Measurements from ENCODE around the gene MFSD6.

MFSD6 gene

GRCh38 chr2:190514676-190515075, 106.5 kb downstream of the MFSD6 start:
- ChIA-PET POLR2A (no interaction called here), CTCF (interaction anchor here (1.7 kb wide), 1 partner anchor 132 kb away, joined by 7 read pairs; no protein-coding TSS in a partner anchor)
- Histone ChIP-seq H3K36me3 (ENCODE audit: control insufficient read depth in 2 of 2, insufficient read depth in 1 of 2, low read length in 2 of 2) (peaks cover 0 to 12% of the 10 kb centered on the region in 2 experiments; a peak in 2 of 3 replicates), H3K9me3 (ENCODE audit: control insufficient read depth, insufficient read depth, low read depth, low read length) (no peaks in the 10 kb centered on the region), H3K27ac (ENCODE audit: extremely low read depth, low read depth, low read length) (no peak overlapping the region), H3K4me1 (ENCODE audit: control insufficient read depth, insufficient read depth, low read length) (no peaks in the 10 kb centered on the region), H3K4me3 (ENCODE audit: low read depth, low read length) (no peak overlapping the region)
- TF ChIP-seq EGR2 (tag by site-specific recombination; IDR thresholded peaks at IDR 0.05; ENCODE audit: low read depth): no peak
- TF ChIP-seq, protein P1, sequence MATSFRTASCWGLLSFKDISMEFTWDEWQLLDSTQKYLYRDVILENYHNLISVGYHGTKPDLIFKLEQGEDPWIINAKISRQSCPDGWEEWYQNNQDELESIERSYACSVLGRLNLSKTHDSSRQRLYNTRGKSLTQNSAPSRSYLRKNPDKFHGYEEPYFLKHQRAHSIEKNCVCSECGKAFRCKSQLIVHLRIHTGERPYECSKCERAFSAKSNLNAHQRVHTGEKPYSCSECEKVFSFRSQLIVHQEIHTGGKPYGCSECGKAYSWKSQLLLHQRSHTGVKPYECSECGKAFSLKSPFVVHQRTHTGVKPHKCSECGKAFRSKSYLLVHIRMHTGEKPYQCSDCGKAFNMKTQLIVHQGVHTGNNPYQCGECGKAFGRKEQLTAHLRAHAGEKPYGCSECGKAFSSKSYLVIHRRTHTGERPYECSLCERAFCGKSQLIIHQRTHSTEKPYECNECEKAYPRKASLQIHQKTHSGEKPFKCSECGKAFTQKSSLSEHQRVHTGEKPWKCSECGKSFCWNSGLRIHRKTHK (tag by site-specific recombination; IDR thresholded peaks at IDR 0.05): no peak

- Histone ChIP-seq H3K27ac (ENCODE audit: extremely low read depth, low read depth, low read length) (no peak overlapping the region), H3K9me3 (ENCODE audit: control insufficient read depth, insufficient read depth, low read depth, low read length) (no peaks in the 10 kb centered on the region), H3K36me3 (ENCODE audit: control insufficient read depth in 2 of 2, insufficient read depth in 1 of 2, low read length in 2 of 2) (peaks cover 0 to 12% of the 10 kb centered on the region in 2 experiments; a peak in 2 of 3 replicates), H3K4me1 (ENCODE audit: control insufficient read depth, insufficient read depth, low read length) (no peaks in the 10 kb centered on the region), H3K4me3 (ENCODE audit: low read depth, low read length) (no peak overlapping the region)
- ChIA-PET POLR2A (no interaction called here), CTCF (interaction anchor here (0.8 kb wide), 1 partner anchor 70 kb away, joined by 3 read pairs; no protein-coding TSS in a partner anchor)
- no peak for TF ChIP-seq GFI1B (tag by site-specific recombination; IDR thresholded peaks at IDR 0.05)
- TF ChIP-seq ZNF514 (tag by site-specific recombination; IDR thresholded peaks at IDR 0.05): no peak
- no peak for TF ChIP-seq HOXC10 (CRISPR knock-in tag; IDR thresholded peaks at IDR 0.05)
- TF ChIP-seq ZNF394 (tag by site-specific recombination; IDR thresholded peaks at IDR 0.05; ENCODE audit: borderline replicate concordance): no peak
- TF ChIP-seq ZNF391 (tag by site-specific recombination; IDR thresholded peaks at IDR 0.05; ENCODE audit: borderline replicate concordance, low read depth): no peak
Measured at GRCh38 chr2:190515687-190516086, 107.5 kb downstream of the MFSD6 start.

DNA sequence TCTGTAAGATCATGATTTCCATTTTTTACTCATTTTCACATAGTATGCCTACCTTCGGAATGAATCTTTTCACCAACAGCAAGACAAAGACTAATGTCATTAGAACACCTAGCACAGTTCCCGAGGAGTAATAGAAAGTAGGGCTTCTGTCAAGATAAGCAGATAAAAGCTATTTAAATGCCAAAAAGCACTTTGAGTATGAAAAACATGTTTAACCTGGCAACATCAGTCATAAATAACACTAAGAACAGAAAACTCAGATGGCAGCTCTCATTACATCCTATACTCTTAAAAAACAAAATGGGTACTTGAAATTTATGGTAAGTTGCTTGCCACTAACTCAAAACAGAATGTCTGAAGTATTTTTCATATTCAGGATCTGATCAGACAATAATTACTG, 109.3 kb downstream of the MFSD6 start:
- ChIA-PET CTCF (no interaction called here), POLR2A (interaction anchor here (0.6 kb wide), 1 partner anchor 16 kb away, joined by 3 read pairs; no protein-coding TSS in a partner anchor)
- Histone ChIP-seq H3K27ac (ENCODE audit: extremely low read depth, low read depth, low read length) (no peak overlapping the region), H3K9me3 (ENCODE audit: control insufficient read depth, insufficient read depth, low read depth, low read length) (no peaks in the 10 kb centered on the region), H3K4me1 (ENCODE audit: control insufficient read depth, insufficient read depth, low read length) (no peaks in the 10 kb centered on the region), H3K36me3 (ENCODE audit: control insufficient read depth in 2 of 2, insufficient read depth in 1 of 2, low read length in 2 of 2) (peaks cover 0 to 11% of the 10 kb centered on the region in 2 experiments; a peak in 2 of 3 replicates), H3K4me3 (ENCODE audit: low read depth, low read length) (no peak overlapping the region)
- TF ChIP-seq ZNF169 (tag by site-specific recombination; IDR thresholded peaks at IDR 0.05) (no peak), ZNF530 (tag by site-specific recombination; IDR thresholded peaks at IDR 0.05; ENCODE audit: low read depth) (no peak), ZNF76 (tag by site-specific recombination; IDR thresholded peaks at IDR 0.05; ENCODE audit: borderline replicate concordance, low read depth) (no peak), MEIS1 (CRISPR knock-in tag; IDR thresholded peaks at IDR 0.05; ENCODE audit: borderline replicate concordance) (no peak)
- TF ChIP-seq, protein P2, sequence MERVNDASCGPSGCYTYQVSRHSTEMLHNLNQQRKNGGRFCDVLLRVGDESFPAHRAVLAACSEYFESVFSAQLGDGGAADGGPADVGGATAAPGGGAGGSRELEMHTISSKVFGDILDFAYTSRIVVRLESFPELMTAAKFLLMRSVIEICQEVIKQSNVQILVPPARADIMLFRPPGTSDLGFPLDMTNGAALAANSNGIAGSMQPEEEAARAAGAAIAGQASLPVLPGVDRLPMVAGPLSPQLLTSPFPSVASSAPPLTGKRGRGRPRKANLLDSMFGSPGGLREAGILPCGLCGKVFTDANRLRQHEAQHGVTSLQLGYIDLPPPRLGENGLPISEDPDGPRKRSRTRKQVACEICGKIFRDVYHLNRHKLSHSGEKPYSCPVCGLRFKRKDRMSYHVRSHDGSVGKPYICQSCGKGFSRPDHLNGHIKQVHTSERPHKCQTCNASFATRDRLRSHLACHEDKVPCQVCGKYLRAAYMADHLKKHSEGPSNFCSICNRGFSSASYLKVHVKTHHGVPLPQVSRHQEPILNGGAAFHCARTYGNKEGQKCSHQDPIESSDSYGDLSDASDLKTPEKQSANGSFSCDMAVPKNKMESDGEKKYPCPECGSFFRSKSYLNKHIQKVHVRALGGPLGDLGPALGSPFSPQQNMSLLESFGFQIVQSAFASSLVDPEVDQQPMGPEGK (tag by site-specific recombination; IDR thresholded peaks at IDR 0.05): no peak
- TF ChIP-seq, protein P3, sequence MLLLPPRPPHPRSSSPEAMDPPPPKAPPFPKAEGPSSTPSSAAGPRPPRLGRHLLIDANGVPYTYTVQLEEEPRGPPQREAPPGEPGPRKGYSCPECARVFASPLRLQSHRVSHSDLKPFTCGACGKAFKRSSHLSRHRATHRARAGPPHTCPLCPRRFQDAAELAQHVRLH (tag by site-specific recombination; IDR thresholded peaks at IDR 0.05): no peak
- TF ChIP-seq, protein P4, sequence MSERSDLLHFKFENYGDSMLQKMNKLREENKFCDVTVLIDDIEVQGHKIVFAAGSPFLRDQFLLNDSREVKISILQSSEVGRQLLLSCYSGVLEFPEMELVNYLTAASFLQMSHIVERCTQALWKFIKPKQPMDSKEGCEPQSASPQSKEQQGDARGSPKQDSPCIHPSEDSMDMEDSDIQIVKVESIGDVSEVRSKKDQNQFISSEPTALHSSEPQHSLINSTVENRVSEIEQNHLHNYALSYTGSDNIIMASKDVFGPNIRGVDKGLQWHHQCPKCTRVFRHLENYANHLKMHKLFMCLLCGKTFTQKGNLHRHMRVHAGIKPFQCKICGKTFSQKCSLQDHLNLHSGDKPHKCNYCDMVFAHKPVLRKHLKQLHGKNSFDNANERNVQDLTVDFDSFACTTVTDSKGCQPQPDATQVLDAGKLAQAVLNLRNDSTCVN (tag by site-specific recombination; optimal IDR thresholded peaks at IDR 0.05): no peak
